ENCODE measurements around the gene ASH1L.

The ASH1L gene

DNA sequence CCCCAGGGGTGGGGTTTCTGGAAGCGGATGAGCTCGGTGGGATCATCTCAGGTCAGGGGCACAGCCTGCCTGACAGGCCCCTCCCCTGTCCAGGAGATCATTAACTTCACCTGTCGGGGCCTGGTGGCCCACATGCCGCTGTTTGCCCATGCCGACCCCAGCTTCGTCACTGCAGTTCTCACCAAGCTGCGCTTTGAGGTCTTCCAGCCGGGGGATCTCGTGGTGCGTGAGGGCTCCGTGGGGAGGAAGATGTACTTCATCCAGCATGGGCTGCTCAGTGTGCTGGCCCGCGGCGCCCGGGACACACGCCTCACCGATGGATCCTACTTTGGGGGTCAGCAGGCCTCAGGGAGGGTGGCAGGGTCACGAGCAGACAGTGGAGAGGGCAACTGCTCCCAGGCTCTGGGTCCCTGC, 277.0 kb downstream of the ASH1L start:
- TF ChIP-seq, protein P1, sequence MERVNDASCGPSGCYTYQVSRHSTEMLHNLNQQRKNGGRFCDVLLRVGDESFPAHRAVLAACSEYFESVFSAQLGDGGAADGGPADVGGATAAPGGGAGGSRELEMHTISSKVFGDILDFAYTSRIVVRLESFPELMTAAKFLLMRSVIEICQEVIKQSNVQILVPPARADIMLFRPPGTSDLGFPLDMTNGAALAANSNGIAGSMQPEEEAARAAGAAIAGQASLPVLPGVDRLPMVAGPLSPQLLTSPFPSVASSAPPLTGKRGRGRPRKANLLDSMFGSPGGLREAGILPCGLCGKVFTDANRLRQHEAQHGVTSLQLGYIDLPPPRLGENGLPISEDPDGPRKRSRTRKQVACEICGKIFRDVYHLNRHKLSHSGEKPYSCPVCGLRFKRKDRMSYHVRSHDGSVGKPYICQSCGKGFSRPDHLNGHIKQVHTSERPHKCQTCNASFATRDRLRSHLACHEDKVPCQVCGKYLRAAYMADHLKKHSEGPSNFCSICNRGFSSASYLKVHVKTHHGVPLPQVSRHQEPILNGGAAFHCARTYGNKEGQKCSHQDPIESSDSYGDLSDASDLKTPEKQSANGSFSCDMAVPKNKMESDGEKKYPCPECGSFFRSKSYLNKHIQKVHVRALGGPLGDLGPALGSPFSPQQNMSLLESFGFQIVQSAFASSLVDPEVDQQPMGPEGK (CRISPR knock-in tag; IDR thresholded peaks at IDR 0.05; ENCODE audit: borderline replicate concordance), result no peak
- TF ChIP-seq GLIS3 (CRISPR knock-in tag; IDR thresholded peaks at IDR 0.05), result no peak
- TF ChIP-seq ZFP3 (CRISPR knock-in tag; IDR thresholded peaks at IDR 0.05), result no peak
- no peak for TF ChIP-seq ZNF8 (CRISPR knock-in tag; IDR thresholded peaks at IDR 0.05)
- TF ChIP-seq, protein P2, sequence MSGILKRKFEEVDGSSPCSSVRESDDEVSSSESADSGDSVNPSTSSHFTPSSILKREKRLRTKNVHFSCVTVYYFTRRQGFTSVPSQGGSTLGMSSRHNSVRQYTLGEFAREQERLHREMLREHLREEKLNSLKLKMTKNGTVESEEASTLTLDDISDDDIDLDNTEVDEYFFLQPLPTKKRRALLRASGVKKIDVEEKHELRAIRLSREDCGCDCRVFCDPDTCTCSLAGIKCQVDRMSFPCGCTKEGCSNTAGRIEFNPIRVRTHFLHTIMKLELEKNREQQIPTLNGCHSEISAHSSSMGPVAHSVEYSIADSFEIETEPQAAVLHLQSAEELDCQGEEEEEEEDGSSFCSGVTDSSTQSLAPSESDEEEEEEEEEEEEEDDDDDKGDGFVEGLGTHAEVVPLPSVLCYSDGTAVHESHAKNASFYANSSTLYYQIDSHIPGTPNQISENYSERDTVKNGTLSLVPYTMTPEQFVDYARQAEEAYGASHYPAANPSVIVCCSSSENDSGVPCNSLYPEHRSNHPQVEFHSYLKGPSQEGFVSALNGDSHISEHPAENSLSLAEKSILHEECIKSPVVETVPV (CRISPR knock-in tag; IDR thresholded peaks at IDR 0.05), result no peak
- no peak for TF ChIP-seq ESRRG (CRISPR knock-in tag; IDR thresholded peaks at IDR 0.05)
- no peak for TF ChIP-seq OSR1 (CRISPR knock-in tag; IDR thresholded peaks at IDR 0.05)
- no peak for TF ChIP-seq ARNTL (CRISPR knock-in tag; IDR thresholded peaks at IDR 0.05; ENCODE audit: borderline replicate concordance, low read depth)
- TF ChIP-seq ZNF70 (CRISPR knock-in tag; IDR thresholded peaks at IDR 0.05), result no peak
- TF ChIP-seq TCF4 (CRISPR knock-in tag; IDR thresholded peaks at IDR 0.05; ENCODE audit: borderline replicate concordance), result no peak
- TF ChIP-seq TOX (CRISPR knock-in tag; IDR thresholded peaks at IDR 0.05; ENCODE audit: borderline replicate concordance), result no peak
- TF ChIP-seq ZNF565 (CRISPR knock-in tag; conservative IDR thresholded peaks at IDR 0.05; ENCODE audit: low read depth), result no peak
- TF ChIP-seq ISL1 (CRISPR knock-in tag; IDR thresholded peaks at IDR 0.05), result no peak
- TF ChIP-seq ZC3H10 (CRISPR knock-in tag; IDR thresholded peaks at IDR 0.05), result no peak
- TF ChIP-seq, protein P3, sequence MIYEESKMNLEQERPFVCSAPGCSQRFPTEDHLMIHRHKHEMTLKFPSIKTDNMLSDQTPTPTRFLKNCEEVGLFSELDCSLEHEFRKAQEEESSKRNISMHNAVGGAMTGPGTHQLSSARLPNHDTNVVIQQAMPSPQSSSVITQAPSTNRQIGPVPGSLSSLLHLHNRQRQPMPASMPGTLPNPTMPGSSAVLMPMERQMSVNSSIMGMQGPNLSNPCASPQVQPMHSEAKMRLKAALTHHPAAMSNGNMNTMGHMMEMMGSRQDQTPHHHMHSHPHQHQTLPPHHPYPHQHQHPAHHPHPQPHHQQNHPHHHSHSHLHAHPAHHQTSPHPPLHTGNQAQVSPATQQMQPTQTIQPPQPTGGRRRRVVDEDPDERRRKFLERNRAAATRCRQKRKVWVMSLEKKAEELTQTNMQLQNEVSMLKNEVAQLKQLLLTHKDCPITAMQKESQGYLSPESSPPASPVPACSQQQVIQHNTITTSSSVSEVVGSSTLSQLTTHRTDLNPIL (CRISPR knock-in tag; IDR thresholded peaks at IDR 0.05; ENCODE audit: low read depth), result no peak
- no peak for TF ChIP-seq SNAI2 (CRISPR knock-in tag; IDR thresholded peaks at IDR 0.05)
- TF ChIP-seq ZFP30 (CRISPR knock-in tag; IDR thresholded peaks at IDR 0.05), result no peak
- no peak for ATAC-seq

All from SK-N-SH treated with all-trans-retinoic acid at 6 μM for 48 hours (cell line).